Activated gamma-delta T cell (primary cell): ENCODE data around the gene KIF13A.
"Not testable (repeated sequence)": the region's sequence is repeated elsewhere in the genome, so short reads cannot be mapped to it uniquely, and the experiment has no call there.

Experiments used
- DNase-seq: peaks from one replicate; lab custom pipeline; 2025; lab: John Stamatoyannopoulos, UW

The KIF13A gene

GRCh38 chr6:17998442-17998841 is 11.0 kb upstream of the KIF13A start:
- DNase-seq: no peak

DNA sequence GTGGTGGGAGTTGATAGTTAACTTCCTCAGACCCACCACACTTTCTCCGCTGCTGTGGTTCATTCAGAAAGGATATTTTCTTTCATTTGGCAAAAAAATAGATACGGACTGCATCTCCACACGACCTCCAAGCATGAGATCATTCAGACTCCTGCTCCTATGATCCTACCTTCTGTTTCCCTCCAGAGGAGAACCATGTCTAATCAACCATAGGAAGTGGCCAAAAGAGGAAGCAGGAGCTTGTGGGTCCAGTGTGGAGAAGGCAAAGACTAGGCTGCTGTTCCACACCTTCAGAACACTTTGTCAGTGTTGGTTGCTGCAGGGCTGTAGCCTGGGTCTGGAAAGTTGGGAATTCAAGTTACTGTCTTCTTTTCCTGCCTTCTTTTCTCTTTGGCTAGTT is 10.6 kb upstream of the KIF13A start:
- DNase-seq: no peak

GRCh38 chr6:17995414-17995813 is 8.0 kb upstream of the KIF13A start:
- no peak for DNase-seq

GRCh38 chr6:17994019-17994418 is 6.6 kb upstream of the KIF13A start:
- DNase-seq: no peak

DNA sequence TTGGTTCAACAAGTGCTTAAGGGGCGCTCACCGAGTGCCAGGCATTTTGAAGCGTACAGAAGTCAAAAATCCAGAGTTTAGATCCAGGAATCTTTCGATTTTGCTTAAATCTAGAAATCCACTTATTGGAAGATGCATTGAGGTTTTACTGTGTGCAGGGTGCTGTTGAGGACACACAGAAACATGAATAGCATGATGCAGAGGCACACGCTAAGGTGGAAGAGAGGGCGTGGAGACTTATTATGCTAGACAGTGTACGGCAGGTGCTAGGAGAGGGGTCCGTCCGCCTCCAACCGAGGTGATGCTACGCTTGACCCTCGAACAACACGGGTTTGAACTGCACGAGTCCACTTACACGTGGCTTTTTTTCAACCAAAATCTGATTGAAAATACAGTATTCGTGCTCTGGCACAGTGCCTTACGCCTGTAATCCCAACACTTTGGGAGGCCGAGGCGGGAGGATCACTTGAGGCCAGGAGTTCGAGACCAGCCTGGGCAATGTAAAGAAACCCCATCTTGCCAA is 1.0 kb upstream of the KIF13A start:
- no peak for DNase-seq

- no peak for DNase-seq
Measured at GRCh38 chr6:17987697-17988421, 424 bp upstream of the KIF13A start.

DNA sequence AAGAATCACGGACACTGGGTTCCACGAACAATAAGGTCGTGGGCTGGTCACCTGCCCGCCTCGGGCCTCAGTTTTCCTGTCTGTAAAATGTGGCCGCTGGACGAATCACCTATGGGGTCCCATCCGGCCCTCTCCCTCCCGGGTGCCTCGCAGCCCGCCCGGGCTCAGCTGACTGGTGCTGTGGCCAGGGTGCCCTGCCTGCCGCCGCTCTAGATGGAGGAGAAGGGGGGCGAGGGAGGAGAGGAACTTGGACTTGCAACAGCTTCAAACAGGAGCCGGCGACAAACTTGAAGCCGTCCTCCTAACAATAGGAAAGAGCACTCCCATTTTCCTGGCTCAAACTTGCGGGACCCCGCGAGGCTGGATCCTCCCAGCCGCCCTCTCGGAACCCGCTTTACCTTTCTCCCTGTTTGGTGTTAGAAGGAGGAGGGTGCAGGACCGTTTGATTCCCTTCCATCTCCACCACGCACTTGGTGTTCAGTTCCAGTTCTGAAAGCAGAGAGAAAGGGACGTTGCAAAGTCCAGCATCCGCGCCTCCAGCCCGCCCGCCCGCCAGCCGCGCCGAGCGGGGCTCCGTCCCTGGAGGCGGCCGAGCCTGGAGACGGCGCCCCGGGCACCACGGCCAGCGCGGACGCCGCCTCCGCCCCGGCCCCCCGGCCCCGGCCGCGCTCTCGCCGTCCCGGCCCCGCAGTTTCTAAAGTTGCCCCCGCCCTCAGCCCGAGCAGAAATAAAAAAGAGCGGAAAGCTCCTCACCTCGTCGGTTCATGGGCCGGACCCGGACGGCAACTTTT is 584 bp downstream of the KIF13A start:
- no peak for DNase-seq

- no peak for DNase-seq
Measured at GRCh38 chr6:17985934-17986655, 1.3 kb downstream of the KIF13A start.

- no peak for DNase-seq
Measured at GRCh38 chr6:17984812-17985670, 2.4 kb downstream of the KIF13A start.

DNA sequence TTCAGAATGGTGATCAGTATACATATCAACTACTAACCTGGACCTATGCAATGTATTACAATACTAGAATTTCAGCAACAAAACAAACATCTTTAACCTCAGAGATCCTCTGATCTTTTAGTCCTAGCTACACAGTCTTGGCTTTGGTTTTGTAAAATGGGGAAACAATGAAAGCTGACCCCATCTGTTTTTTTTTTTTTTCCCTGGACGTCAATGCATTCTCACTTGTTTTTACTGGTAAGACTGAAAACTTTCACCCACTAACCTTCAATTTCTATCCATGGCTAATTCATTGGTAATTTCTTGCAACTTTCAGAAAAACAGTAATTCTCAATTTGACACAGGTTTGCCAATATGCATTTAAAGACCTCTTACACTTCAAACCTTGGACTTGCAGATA is 3.0 kb downstream of the KIF13A start:
- DNase-seq: no peak

DNA sequence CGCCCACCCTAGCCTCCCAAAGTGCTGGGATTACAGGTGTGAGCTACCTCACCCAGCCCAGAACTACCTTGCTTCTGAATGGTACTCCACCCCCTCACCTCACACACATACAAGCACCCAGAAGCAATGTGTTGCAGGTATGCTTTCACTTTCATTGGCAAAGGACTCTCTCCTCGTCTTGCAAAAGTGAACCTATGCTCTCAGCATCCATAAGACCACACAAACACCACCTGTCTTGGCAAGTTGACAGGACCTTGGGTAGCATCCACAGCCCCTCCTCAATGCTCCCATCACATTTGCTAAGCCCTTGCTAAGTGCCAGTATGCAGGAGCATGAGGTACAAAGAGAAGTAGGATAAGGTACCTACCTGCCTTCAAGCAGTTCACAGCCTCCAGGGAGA is 3.7 kb downstream of the KIF13A start:
- DNase-seq: no peak

GRCh38 chr6:17980329-17980728 is 7.1 kb downstream of the KIF13A start:
- no peak for DNase-seq

DNA sequence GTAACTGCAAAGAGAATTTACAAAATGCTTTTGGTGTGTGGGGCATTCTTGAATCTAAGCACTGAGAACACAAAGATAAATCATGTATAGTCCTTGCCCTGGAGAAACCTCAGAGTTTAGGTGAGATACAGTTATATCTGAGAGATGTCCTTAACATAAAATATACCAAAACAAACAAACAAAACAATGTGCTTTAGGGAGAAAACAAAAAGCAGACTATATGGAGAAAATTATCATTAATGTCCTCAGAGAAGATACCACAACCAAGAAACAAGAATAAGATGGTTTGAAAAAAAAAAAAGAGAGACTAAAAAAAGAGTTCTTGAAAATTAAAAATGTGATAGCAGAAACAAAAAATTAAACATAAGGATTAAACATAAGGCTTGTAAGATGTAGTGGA is 8.0 kb downstream of the KIF13A start:
- DNase-seq: no peak

DNA sequence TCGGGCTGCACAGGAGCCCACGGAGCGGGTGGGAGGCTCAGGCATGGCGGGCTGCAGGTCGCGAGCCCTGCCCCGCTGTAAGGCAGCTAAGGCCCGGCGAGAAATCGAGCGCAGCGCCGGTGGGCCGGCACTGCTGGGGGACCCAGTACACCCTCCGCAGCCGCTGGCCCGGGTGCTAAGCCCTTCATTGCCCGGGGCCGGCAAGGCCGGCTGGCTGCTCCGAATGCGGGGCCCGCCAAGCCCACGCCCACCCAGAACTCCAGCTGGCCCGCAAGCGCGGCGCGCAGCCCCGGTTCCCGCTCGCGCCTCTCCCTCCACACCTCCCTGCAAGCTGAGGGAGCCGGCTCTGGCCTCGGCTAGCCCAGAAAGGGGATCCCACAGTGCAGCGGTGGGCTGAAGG is 11.2 kb downstream of the KIF13A start:
- DNase-seq: not testable (repeated sequence)

DNA sequence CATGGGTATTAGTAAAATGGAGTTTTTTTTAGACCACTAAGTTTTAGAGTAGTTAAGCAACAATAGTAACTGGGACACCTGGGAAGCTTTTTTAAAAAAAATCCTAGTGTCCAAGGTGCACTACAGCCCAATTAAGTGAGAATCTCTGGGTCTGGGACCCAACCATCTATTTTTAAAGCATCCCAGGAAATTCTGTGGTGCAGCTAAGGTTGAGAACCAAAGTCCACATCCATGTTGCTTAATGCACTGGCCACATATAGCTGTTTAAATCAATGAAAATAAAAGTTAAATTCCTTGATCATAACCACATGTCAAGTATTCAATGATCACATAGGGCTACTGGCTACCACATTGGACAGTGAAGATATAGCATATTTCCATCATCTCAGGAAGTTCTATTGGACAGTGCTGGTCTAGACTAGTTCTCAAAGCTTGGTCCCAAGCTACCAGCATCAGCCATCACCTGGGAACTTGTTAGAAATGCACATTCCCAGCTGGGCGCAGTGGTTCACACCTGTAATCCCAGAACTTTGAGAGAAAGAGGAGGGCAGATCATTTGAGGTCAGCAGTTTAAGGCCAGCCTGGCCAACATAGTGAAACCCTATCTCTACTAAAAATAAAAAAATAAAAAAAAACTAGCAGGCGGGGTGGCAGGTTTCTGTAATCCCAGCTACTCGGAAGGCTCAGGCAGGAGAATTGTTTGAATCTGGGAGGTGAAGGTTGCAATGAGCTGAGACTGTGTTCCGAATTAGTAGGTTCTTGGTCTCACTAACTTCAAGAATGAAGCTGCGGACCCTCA is 12.7 kb downstream of the KIF13A start:
- DNase-seq: no peak

GRCh38 chr6:17972978-17973622 is 14.3 kb downstream of the KIF13A start:
- DNase-seq: no peak

DNA sequence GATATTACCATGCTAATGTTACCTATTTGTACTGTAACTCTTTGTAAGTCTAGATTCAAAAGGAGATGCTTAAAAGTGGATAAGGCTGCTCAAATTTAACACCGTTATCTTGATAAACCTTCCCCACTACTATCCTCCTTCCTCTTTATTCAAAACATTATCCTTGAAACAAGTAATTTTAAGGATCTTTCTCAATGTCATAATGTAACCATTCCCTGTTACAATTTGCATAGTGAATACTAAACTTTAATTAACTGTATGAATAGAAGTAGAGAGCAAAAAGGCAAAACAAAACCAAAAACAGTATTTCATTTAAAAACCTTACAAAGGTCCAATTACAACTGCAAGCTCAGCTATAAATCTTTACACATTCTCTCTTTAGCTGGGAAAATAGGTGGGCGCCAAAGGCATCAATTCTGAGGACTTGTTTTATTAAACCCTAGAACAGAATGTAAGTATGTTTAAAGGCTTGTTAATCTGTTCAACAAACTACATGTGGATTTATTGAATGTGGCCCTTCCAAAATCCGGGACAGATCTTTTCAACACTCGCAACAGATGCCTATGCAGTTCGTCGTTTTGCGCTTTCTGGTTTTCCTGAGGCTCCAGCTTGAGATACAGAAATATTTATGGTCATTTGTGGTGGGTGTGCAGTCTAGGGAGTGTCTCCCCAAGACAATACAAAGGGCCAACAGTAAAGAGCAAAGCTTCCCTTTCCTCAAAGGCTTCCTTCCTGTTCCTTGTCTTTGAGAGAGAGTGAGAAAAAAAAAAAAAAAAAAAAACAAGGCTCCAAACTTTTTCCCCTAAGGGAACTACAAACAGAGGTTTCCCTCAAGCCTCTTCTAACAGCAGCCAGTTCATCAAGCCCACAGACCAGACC is 15.1 kb downstream of the KIF13A start:
- DNase-seq: no peak

DNA sequence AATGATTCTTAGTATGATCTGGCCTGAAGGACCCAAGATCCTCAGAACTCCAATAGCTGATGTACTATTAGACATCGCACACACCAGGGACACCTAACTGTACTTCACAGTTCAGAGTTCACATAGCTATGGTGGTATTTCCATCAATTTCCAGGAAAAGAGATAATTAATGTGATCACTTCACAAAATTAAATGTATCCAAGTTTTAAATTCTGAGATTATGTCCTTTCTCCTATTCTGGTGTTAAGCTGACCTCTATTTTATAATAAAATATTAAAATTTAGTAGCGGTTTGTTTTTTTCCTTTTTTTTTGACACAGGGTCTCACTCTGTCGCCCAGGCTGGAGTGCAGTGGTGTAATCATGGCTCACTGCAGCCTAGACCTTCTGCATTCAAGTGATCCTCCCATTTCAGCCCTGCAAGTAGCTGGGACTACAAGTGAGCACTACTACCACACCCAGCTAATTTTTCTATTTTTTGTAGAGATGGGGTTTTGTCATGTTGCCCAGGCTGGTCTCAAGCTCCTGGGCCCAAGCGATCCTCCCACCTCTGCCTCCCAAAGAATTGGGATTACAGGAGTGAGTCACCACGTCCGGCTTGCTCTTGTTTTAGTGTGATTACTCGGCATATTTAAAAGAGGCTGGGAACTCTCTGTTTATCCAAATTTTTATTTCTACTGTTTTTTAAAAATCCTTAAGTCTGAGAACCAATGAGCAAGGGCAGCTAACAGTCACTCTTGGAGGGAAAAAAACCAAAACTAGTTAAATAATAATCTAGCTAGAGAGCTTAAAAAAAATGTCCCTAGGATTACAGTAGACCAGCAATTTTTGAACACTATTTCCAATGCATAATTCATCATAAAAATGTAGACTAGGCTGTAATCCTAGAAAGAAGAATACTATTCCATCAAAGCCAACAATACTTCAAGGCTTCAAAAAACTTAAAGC is 16.0 kb downstream of the KIF13A start:
- DNase-seq: no peak
